Activated CD4-positive, alpha-beta T cell treated with anti-CD3 and anti-CD28 coated beads, Interleukin-10, Interleukin-2, amounts not matched to agents 100 ng/mL and 50 ng/mL, durations not matched to agents 16 hours and 8 hours (primary cell): ENCODE measurements around the gene SFT2D1.

ENCODE experiments used
- DNase-seq: peaks from one replicate; pipeline ENCODE4 v3.0.0-alpha.2; 2020

Gene SFT2D1

DNA sequence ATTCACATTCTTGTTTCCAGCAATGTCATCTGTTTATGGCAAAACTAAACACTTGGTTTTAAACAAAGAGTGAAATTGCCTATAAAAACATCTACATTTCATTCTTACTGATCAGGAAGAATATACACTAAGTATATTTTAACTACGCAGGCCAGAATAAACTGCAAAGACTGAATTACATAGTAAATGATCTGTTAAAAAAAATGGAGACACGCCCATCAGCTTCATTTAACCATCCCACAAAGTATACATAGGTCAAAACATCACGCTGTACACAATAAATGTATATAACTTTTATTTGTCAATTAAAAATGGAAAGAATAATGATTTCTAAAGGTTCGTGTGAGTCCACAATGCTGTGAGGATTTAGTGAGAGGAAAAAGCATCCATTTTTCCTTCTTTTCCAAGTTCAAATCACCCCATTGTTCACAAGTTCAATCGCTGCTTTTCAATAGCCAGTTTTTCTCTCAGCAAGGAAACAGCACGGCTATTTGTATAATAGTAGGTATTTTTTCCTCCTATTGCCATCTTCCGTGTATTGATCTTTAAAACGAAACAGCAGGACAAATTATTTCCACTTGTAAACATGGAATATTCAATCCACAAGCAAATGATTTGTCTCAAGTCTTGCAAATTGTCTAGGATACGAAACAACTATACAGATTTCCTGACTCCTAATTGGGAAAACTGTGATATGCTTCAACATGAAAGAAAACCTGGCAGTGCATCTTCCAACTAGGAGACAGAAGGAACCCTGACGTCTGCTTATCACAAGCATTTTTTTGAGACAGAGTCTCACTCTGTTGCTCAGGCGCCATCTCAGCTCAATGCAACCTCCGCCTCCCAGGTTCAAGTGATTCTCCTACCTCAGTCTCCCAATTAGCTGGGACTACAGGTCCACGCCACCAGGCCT is 10.6 kb downstream of the SFT2D1 start:
- DNase-seq: no peak

DNA sequence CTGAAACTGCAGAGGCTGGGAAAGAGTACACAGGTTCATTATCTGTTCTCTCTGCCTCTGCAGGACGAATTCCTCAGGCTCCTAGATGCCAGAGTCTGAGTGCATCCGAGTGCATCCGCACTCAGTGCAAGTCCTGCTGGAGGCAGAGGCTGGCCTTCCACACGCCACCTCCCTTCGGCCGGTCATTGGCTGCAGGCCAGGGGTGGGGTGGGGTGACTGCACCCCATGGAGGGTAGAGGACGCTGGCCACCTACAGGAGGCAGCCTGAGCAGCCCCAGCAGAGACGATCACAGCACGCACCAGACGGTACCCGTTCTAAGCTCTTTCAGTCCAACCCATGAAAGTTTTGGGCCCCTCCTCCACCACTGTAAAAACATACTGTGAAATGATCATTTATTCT is 11.7 kb downstream of the SFT2D1 start:
- no peak for DNase-seq

- DNase-seq: no peak
Observed at GRCh38 chr6:166325383-166326042, 16.8 kb downstream of the SFT2D1 start.

GRCh38 chr6:166323395-166323794 is 18.9 kb downstream of the SFT2D1 start:
- DNase-seq: no peak

GRCh38 chr6:166318649-166319600 is 23.4 kb downstream of the SFT2D1 start:
- DNase-seq: no peak

GRCh38 chr6:166318227-166318626 is 24.1 kb downstream of the SFT2D1 start:
- no peak for DNase-seq

GRCh38 chr6:166317261-166318212 is 24.8 kb downstream of the SFT2D1 start:
- no peak for DNase-seq

GRCh38 chr6:166315436-166315835 is 26.9 kb downstream of the SFT2D1 start:
- DNase-seq: no peak

DNA sequence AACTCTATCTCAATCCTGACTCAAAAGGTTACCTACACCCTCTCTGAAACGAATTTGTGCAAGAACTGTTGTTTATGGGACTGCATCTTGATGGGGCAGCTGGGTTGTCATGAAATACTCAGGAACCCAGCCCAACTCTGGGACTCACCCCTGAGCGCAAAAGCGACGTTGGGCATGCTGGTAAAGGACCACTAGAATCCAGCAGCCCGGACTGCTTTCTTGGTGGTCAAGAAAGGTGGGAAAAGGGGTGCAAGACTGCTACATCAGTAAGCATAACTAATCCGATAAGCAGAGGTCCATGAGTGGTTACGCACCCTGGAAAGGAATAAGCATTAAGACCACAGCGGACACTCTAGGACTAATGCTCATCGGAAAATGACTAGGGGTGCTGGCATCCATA is 27.9 kb downstream of the SFT2D1 start:
- DNase-seq: no peak

GRCh38 chr6:166313255-166314070 is 28.9 kb downstream of the SFT2D1 start:
- DNase-seq: peak; percentile 69

DNA sequence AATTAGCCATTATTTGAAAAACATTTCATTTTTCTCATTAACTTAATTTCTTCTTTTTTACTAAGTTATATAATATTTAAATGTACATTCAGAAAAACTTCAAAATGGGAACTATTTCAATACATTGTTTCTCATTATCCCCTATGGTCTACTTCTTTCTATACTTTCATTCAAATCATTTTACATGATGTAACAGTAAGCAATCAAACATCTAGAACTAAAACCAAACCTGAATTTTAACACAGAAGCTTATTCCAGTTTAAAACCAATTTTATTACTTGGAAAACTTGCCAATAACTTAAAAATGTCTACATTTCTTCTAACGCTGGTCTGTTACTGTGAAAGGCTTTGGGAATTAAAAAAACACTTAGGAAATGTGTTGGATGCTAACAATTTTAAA is 29.5 kb downstream of the SFT2D1 start:
- no peak for DNase-seq

- DNase-seq: no peak
Observed at GRCh38 chr6:166310634-166311033, 31.7 kb downstream of the SFT2D1 start.

DNA sequence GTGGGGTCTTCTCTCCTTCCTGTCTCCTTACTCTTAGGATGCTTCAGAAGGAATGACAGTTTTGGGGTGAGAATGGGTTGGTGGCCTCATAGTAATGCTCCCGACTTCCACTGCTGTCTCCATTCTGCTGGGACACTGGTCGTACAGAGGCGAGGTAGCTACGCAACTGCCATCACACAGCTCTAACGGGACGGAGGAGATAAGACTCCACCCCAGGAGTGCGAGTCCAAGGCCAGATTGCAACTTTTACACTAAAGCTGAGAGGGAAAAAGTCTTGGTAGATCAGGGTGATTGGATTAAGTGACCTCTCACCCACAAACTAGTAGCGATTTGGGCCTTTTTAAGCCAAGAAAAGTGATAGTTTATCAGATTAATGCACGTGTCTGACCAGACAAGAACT is 32.4 kb downstream of the SFT2D1 start:
- DNase-seq: no peak

GRCh38 chr6:166308769-166309589 is 33.4 kb downstream of the SFT2D1 start:
- no peak for DNase-seq

- DNase-seq: no peak
Observed at GRCh38 chr6:166308033-166308768, 34.1 kb downstream of the SFT2D1 start, which contains the start of gene PRR18. PRR18 (minus strand) TSS chr6:166308392; CDS start chr6:166308142, 250 bp downstream.

DNA sequence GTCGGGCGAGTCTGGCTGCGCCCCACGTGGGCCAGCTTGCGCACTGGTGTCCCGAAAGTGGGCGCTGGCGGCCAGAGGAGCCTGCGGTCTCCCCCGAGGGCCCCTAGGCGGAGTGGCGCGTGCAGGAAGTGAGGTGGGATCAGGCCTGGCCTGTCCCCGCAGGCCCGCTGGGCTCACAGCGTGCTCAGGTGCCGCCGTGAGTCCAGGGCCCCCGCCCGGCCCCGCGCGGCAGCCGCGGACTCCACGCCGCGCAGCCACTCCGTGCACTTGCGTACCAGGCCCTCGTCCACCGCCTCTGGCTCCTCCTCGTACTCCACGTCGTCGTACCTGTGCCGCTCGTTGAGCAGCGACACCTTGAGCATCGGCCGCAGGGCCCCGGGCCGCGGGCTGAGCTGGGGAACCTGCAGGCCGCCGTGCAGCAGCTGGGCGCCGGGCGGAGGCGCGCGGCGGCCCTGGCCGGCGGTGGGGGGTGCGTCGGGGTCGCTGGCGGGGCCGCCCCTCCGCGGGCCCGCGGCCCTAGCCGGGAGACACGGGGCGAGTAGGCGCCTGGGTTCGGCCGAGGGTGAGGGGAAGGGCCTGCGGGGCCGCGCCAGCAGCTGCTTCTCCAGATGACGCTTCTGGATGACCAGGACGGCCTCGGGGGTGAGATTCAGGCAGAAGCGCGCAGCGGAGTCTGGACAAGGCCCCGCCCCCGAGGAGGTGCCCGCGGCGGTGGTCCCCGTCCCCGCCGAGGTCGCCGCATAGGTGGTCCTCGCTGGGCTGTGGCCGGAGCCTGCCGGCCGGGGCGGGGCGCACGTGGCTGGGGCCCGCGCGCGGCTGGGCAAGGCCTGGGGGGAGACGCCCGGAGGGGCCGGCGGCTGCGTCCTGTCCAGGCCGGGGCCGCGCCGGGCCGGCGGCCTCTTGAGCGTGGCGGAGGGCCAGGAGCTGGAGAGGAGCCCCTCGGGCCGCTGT is 35.0 kb downstream of the SFT2D1 start:
- no peak for DNase-seq

GRCh38 chr6:166306378-166307081 is 35.8 kb downstream of the SFT2D1 start:
- no peak for DNase-seq
